ENCODE data around the gene SLC8B1.

GRCh38 chr12:113260127-113260526 lies 74.8 kb downstream of the SLC8B1 start:
- TF ChIP-seq POLR2A (IDR thresholded peaks at IDR 0.05; ENCODE audit: extremely low read depth, insufficient read length), result no peak
- TF ChIP-seq, protein P1, sequence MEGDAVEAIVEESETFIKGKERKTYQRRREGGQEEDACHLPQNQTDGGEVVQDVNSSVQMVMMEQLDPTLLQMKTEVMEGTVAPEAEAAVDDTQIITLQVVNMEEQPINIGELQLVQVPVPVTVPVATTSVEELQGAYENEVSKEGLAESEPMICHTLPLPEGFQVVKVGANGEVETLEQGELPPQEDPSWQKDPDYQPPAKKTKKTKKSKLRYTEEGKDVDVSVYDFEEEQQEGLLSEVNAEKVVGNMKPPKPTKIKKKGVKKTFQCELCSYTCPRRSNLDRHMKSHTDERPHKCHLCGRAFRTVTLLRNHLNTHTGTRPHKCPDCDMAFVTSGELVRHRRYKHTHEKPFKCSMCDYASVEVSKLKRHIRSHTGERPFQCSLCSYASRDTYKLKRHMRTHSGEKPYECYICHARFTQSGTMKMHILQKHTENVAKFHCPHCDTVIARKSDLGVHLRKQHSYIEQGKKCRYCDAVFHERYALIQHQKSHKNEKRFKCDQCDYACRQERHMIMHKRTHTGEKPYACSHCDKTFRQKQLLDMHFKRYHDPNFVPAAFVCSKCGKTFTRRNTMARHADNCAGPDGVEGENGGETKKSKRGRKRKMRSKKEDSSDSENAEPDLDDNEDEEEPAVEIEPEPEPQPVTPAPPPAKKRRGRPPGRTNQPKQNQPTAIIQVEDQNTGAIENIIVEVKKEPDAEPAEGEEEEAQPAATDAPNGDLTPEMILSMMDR (IDR thresholded peaks at IDR 0.05; ENCODE audit: low read depth, low read length), result no peak
